Ishikawa (cell line): ENCODE data around the gene SMAD7.
A peak's percentile ranks its signal among the peaks of the same experiment; 100 is the strongest.

Experiments
- CEBPB ChIP-seq: IDR thresholded peaks from 2 replicates; pipeline ENCODE4 v1.6.1; 2012
- CREB1 ChIP-seq: IDR thresholded peaks from 2 replicates; pipeline ENCODE4 v1.6.1; 2012; ENCODE audit warnings: low read depth
- EGR1 ChIP-seq: IDR thresholded peaks from 2 replicates; pipeline ENCODE4 v1.6.1; 2012
- EP300 ChIP-seq: IDR thresholded peaks from 2 replicates; pipeline ENCODE4 v1.6.1; 2012; ENCODE audit warnings: borderline replicate concordance
- FOXM1 ChIP-seq: IDR thresholded peaks from 2 replicates; pipeline ENCODE4 v1.6.1; 2012; ENCODE audit warnings: low read depth, borderline replicate concordance
- NFIC ChIP-seq: IDR thresholded peaks from 2 replicates; pipeline ENCODE4 v1.6.1; 2012
- RAD21 ChIP-seq: IDR thresholded peaks from 2 replicates; pipeline ENCODE4 v1.6.1; 2012; ENCODE audit warnings: low read depth
- TAF1 ChIP-seq: IDR thresholded peaks from 2 replicates; pipeline ENCODE4 v1.6.1; 2012; ENCODE audit warnings: low read depth, mild to moderate bottlenecking
- TCF12 ChIP-seq: IDR thresholded peaks from 2 replicates; pipeline ENCODE4 v1.6.1; 2012; ENCODE audit warnings: low read depth
- TEAD4 ChIP-seq: IDR thresholded peaks from 2 replicates; pipeline ENCODE4 v1.6.1; 2012
- YY1 ChIP-seq: IDR thresholded peaks from 2 replicates; pipeline ENCODE4 v1.6.1; 2012; ENCODE audit warnings: low read depth
- ZBTB7A ChIP-seq: IDR thresholded peaks from 2 replicates; pipeline ENCODE4 v1.6.1; 2012; ENCODE audit warnings: low read depth
- TF ChIP-seq, protein P1 (sequence below): IDR thresholded peaks from 2 replicates; pipeline ENCODE4 v1.6.1; 2012
- TF ChIP-seq, protein P2 (sequence below): IDR thresholded peaks from 2 replicates; pipeline ENCODE4 v1.6.1; 2012; ENCODE audit warnings: low read depth, mild to moderate bottlenecking
- TF ChIP-seq, protein P3 (sequence below): IDR thresholded peaks from 2 replicates; pipeline ENCODE4 v1.6.1; 2012

The SMAD7 gene

DNA sequence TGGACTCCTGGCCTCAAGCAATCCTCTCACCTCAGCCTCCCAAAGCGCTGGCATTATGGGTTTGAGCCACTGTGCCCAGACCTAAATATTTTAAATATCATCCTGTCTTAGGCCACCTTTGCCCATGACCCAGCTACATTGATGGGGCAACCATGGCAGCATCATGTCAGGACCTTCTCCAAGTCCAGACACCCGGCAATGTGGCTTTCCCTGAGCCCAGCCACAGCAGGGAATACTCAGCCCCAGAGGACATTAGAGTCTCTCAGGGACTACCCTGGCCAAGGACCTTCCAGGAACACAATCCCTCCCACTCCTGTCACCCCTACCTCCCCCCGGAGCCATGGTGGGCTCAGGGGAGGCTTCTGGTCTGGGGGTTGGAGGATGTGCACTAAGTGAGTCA is 72.8 kb downstream of the SMAD7 start:
- TF ChIP-seq, protein P1, sequence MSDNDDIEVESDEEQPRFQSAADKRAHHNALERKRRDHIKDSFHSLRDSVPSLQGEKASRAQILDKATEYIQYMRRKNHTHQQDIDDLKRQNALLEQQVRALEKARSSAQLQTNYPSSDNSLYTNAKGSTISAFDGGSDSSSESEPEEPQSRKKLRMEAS: no peak
- no peak for TF ChIP-seq TAF1
- no peak for TF ChIP-seq CREB1
- TF ChIP-seq NFIC: no peak
- TF ChIP-seq, protein P2, sequence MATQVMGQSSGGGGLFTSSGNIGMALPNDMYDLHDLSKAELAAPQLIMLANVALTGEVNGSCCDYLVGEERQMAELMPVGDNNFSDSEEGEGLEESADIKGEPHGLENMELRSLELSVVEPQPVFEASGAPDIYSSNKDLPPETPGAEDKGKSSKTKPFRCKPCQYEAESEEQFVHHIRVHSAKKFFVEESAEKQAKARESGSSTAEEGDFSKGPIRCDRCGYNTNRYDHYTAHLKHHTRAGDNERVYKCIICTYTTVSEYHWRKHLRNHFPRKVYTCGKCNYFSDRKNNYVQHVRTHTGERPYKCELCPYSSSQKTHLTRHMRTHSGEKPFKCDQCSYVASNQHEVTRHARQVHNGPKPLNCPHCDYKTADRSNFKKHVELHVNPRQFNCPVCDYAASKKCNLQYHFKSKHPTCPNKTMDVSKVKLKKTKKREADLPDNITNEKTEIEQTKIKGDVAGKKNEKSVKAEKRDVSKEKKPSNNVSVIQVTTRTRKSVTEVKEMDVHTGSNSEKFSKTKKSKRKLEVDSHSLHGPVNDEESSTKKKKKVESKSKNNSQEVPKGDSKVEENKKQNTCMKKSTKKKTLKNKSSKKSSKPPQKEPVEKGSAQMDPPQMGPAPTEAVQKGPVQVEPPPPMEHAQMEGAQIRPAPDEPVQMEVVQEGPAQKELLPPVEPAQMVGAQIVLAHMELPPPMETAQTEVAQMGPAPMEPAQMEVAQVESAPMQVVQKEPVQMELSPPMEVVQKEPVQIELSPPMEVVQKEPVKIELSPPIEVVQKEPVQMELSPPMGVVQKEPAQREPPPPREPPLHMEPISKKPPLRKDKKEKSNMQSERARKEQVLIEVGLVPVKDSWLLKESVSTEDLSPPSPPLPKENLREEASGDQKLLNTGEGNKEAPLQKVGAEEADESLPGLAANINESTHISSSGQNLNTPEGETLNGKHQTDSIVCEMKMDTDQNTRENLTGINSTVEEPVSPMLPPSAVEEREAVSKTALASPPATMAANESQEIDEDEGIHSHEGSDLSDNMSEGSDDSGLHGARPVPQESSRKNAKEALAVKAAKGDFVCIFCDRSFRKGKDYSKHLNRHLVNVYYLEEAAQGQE: no peak
- TF ChIP-seq YY1: no peak
- TF ChIP-seq TEAD4: no peak
- TF ChIP-seq EGR1: no peak
- TF ChIP-seq, protein P3, sequence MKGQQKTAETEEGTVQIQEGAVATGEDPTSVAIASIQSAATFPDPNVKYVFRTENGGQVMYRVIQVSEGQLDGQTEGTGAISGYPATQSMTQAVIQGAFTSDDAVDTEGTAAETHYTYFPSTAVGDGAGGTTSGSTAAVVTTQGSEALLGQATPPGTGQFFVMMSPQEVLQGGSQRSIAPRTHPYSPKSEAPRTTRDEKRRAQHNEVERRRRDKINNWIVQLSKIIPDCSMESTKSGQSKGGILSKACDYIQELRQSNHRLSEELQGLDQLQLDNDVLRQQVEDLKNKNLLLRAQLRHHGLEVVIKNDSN: no peak
- TF ChIP-seq RAD21: no peak
- no peak for TF ChIP-seq ZBTB7A
- no peak for TF ChIP-seq CEBPB
- TF ChIP-seq EP300: no peak

DNA sequence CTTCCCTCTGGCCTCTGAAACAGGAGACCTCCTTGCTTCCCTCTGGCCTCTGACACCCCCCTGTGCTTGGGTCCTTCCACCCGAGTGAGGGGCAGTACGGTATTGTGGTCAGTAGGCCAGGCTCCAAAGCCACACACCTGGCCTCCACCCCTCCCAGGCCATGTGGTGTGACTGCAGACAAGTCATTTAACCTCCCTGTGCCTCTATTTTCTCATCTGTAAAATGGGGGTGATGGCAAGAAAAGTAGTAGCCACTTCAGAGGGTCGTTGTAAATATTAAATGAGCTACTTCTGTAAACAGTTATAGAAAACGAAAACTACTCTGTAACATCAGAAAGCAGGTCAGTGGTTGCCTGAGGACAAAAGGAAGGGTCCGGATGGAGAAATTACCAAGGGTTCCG is 74.2 kb downstream of the SMAD7 start:
- no peak for TF ChIP-seq EGR1
- TF ChIP-seq ZBTB7A: no peak
- TF ChIP-seq EP300: no peak
- TF ChIP-seq FOXM1: no peak
- TF ChIP-seq CREB1: no peak
- no peak for TF ChIP-seq TEAD4
- no peak for TF ChIP-seq RAD21
- TF ChIP-seq YY1: no peak
- no peak for TF ChIP-seq TCF12
- TF ChIP-seq CEBPB: no peak
- TF ChIP-seq NFIC: no peak
- TF ChIP-seq, protein P1: no peak

DNA sequence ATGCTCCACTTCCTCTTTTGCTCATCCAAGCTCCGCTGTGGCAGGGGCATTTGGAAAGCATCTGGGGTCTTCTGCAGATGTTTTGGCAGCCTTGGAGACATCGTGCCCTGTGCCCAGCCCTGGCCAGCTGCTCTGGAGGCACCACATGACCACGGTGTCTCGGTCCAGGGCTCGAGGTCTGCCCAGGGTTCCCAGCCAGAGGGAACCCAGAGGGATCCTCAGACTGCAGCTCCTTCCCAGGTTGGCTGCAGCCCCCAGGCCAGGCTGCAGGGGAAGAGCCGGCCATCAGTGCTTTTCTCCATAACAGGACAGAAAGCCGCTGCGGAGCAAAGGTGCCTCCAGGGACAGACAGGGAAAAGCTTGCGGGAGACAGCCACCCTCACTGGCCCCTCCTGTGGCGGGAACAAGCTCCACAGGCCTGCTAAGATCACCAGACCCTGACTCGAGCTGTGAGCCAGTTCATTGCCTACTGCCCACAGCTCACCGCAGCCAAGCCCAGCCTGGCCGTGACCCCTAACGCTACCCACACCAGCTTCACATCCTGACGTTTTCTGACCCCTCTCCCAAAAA is 74.7 kb downstream of the SMAD7 start:
- TF ChIP-seq, protein P3: 0 out of 2 replicates have a peak, but pooled peaks have one; percentile 8
- no peak for TF ChIP-seq ZBTB7A
- TF ChIP-seq, protein P1: 0 out of 2 replicates have a peak, but pooled peaks have one; percentile 20

DNA sequence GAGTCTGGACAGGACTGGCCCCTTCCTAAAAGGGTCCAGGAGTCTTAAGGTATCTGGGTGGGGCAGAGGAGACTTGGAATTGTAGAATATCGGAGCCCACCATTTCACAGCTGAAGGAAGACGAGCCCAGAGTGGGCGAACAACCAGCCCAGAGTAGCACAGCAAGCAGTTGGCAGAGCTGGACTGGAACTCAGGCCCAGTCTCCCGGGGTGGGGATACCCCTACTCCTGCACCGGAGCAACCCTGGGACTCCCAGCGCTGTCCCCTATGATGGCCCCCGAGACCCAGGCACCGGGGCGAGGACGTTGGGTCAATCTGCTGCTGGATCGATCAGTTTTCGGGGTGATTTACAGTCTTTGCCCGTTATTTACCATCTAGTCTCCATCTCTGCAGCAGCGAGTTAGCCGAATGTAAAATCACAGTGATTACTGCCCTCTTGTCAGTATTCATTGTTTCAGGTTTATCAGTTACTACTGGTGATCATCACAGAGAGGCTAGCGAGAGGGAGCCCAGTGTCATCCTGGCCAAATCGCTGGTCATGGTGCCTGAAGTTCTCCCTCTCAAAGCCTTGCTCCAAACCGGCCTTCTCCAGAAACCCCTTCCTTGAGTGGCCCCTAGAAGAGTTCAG is 75.3 kb downstream of the SMAD7 start:
- TF ChIP-seq NFIC: no peak
- TF ChIP-seq YY1: no peak
- TF ChIP-seq CEBPB: no peak
- TF ChIP-seq, protein P1: no peak
- TF ChIP-seq FOXM1: no peak

- TF ChIP-seq EP300 (no peak), ZBTB7A (no peak), EGR1 (no peak), TCF12 (no peak)
- TF ChIP-seq, protein P2: no peak
These were observed 76.0 kb downstream of the SMAD7 start for GRCh38 chr18:48874701-48875162.

GRCh38 chr18:48874233-48874632 is 76.5 kb downstream of the SMAD7 start:
- TF ChIP-seq, protein P2: no peak
- no peak for TF ChIP-seq NFIC
- no peak for TF ChIP-seq ZBTB7A
- TF ChIP-seq TAF1: no peak
- TF ChIP-seq, protein P1: no peak
- no peak for TF ChIP-seq RAD21
- no peak for TF ChIP-seq CEBPB
- no peak for TF ChIP-seq CREB1
- TF ChIP-seq TCF12: no peak
- no peak for TF ChIP-seq EP300
- TF ChIP-seq TEAD4: no peak
- no peak for TF ChIP-seq EGR1
- no peak for TF ChIP-seq FOXM1
- TF ChIP-seq YY1: no peak
